ENCODE results near the gene MED13L. TPM values are rescaled to one million over a fixed set of nuclear protein-coding genes. Genes with fewer than 3 reads are reported as not detected.

Gene MED13L
- total and polyA plus RNA-seq, 4 donors, result 7.9 to 94.0 (median 37.7) TPM

DNA sequence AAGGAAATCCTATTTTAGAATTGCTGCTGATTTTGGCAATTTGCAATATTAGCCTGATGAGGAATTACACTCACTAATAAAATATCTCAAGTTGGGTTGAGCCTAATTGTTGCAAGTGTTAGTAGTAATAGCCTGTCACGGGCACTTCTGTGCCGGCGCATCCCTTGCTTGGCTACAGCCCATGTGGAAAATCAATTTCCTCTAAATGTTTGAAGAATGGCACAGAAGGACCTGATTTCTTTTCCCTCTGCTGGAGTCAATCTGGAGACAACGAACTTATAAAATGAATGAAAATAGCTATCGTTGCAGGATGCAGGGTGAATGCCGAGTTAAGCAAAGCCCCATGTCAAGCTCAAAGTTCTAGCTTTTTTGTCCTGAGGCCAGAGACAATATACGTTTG is 31.2 kb upstream of the MED13L start:
- no peak overlapping the region for H3K27ac ChIP-seq (ENCODE audit: low read depth in 1 of 2, low read length in 2 of 2)
- no peaks in the 10 kb centered on the region for H3K9me3 ChIP-seq (ENCODE audit: control insufficient read depth in 4 of 4, low read length in 3 of 4)
- DNase-seq (ENCODE audit: low spot score), result no peak
- WGBS, result 47% methylated on average over 7 of the region's 7 CpGs
- H3K9ac ChIP-seq (ENCODE audit: low read depth in 1 of 2, low read length in 2 of 2), result no peak overlapping the region
- TF ChIP-seq HNF4A (conservative IDR thresholded peaks at IDR 0.05) (peak in 1 of 2 donors; percentile 28), EGR1 (IDR thresholded peaks at IDR 0.05; ENCODE audit: low read depth in 2 of 2) (no peak), FOXA1 (IDR thresholded peaks at IDR 0.05) (no peak)
- TF ChIP-seq, protein P1, sequence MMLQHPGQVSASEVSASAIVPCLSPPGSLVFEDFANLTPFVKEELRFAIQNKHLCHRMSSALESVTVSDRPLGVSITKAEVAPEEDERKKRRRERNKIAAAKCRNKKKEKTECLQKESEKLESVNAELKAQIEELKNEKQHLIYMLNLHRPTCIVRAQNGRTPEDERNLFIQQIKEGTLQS (IDR thresholded peaks at IDR 0.05), result no peak
- H3K36me3 ChIP-seq (ENCODE audit: control insufficient read depth in 4 of 4, insufficient read depth in 3 of 4, low read depth in 1 of 4, low read length in 3 of 4), result no peaks in the 10 kb centered on the region
- H3K4me1 ChIP-seq (ENCODE audit: control insufficient read depth in 4 of 4, insufficient read depth in 4 of 4, low read length in 3 of 4), result peaks cover 2 to 16% (median 8%) of the 10 kb centered on the region in 4 donors
- H3K27me3 ChIP-seq (ENCODE audit: control insufficient read depth in 4 of 4, insufficient read depth in 4 of 4, low read length in 3 of 4), result no peaks in the 10 kb centered on the region
- no peak overlapping the region for H3K4me3 ChIP-seq (ENCODE audit: low read depth in 1 of 3, low read length in 3 of 3)

DNA sequence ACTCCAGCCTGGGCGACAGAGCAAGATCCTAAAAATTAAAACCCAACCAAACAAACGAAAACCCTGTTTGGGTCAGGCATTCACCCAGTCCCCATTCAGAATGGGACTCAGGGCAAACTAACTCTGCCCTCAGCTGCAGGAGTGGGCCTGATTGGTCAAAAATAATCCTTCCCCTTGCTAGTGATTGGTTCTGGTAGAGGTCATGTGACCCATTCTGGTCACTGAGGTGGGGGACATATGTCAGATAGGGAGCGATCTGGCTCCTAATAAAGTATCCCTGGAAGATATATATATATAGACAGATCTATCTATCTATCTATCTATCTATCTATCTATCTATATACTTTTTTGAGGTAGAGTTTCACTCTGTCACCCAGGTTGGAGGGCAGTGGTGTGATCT is 29.5 kb upstream of the MED13L start:
- Histone ChIP-seq H3K9me3 (ENCODE audit: control insufficient read depth in 4 of 4, low read length in 3 of 4) (no peaks in the 10 kb centered on the region), H3K4me3 (ENCODE audit: low read depth in 1 of 3, low read length in 3 of 3) (no peak overlapping the region), H3K9ac (ENCODE audit: low read depth in 1 of 2, low read length in 2 of 2) (no peak overlapping the region), H3K27ac (ENCODE audit: low read depth in 1 of 2, low read length in 2 of 2) (no peak overlapping the region), H3K4me1 (ENCODE audit: control insufficient read depth in 4 of 4, insufficient read depth in 4 of 4, low read length in 3 of 4) (peaks cover 2 to 18% (median 9%) of the 10 kb centered on the region in 4 donors), H3K27me3 (ENCODE audit: control insufficient read depth in 4 of 4, insufficient read depth in 4 of 4, low read length in 3 of 4) (no peaks in the 10 kb centered on the region), H3K36me3 (ENCODE audit: control insufficient read depth in 4 of 4, insufficient read depth in 3 of 4, low read depth in 1 of 4, low read length in 3 of 4) (no peaks in the 10 kb centered on the region)
- WGBS, result 95% methylated on average over 3 of the region's 3 CpGs
- no peak for DNase-seq (ENCODE audit: low spot score)
- no peak for TF ChIP-seq GABPA (IDR thresholded peaks at IDR 0.05 in 1 of 2, conservative IDR thresholded peaks at IDR 0.05 in 1 of 2)
- no peak for TF ChIP-seq NR2F2 (IDR thresholded peaks at IDR 0.05)
- TF ChIP-seq HNF4A (conservative IDR thresholded peaks at IDR 0.05), result no peak
- TF ChIP-seq, protein P2, sequence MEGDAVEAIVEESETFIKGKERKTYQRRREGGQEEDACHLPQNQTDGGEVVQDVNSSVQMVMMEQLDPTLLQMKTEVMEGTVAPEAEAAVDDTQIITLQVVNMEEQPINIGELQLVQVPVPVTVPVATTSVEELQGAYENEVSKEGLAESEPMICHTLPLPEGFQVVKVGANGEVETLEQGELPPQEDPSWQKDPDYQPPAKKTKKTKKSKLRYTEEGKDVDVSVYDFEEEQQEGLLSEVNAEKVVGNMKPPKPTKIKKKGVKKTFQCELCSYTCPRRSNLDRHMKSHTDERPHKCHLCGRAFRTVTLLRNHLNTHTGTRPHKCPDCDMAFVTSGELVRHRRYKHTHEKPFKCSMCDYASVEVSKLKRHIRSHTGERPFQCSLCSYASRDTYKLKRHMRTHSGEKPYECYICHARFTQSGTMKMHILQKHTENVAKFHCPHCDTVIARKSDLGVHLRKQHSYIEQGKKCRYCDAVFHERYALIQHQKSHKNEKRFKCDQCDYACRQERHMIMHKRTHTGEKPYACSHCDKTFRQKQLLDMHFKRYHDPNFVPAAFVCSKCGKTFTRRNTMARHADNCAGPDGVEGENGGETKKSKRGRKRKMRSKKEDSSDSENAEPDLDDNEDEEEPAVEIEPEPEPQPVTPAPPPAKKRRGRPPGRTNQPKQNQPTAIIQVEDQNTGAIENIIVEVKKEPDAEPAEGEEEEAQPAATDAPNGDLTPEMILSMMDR (IDR thresholded peaks at IDR 0.05; ENCODE audit: low read depth, low read length, missing input control), result no peak
- no peak for TF ChIP-seq HNF4G (IDR thresholded peaks at IDR 0.05)
- no peak for TF ChIP-seq SP1 (IDR thresholded peaks at IDR 0.05)
- no peak for TF ChIP-seq RAD21 (IDR thresholded peaks at IDR 0.05)
- TF ChIP-seq FOXA2 (IDR thresholded peaks at IDR 0.05), result no peak
- TF ChIP-seq, protein P3, sequence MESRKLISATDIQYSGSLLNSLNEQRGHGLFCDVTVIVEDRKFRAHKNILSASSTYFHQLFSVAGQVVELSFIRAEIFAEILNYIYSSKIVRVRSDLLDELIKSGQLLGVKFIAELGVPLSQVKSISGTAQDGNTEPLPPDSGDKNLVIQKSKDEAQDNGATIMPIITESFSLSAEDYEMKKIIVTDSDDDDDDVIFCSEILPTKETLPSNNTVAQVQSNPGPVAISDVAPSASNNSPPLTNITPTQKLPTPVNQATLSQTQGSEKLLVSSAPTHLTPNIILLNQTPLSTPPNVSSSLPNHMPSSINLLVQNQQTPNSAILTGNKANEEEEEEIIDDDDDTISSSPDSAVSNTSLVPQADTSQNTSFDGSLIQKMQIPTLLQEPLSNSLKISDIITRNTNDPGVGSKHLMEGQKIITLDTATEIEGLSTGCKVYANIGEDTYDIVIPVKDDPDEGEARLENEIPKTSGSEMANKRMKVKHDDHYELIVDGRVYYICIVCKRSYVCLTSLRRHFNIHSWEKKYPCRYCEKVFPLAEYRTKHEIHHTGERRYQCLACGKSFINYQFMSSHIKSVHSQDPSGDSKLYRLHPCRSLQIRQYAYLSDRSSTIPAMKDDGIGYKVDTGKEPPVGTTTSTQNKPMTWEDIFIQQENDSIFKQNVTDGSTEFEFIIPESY (IDR thresholded peaks at IDR 0.05), result no peak
- TF ChIP-seq, protein P4, sequence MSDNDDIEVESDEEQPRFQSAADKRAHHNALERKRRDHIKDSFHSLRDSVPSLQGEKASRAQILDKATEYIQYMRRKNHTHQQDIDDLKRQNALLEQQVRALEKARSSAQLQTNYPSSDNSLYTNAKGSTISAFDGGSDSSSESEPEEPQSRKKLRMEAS (IDR thresholded peaks at IDR 0.05), result no peak
- TF ChIP-seq, protein P1 (IDR thresholded peaks at IDR 0.05), result no peak
- no peak for TF ChIP-seq TAF1 (conservative IDR thresholded peaks at IDR 0.05)
- TF ChIP-seq, protein P5, sequence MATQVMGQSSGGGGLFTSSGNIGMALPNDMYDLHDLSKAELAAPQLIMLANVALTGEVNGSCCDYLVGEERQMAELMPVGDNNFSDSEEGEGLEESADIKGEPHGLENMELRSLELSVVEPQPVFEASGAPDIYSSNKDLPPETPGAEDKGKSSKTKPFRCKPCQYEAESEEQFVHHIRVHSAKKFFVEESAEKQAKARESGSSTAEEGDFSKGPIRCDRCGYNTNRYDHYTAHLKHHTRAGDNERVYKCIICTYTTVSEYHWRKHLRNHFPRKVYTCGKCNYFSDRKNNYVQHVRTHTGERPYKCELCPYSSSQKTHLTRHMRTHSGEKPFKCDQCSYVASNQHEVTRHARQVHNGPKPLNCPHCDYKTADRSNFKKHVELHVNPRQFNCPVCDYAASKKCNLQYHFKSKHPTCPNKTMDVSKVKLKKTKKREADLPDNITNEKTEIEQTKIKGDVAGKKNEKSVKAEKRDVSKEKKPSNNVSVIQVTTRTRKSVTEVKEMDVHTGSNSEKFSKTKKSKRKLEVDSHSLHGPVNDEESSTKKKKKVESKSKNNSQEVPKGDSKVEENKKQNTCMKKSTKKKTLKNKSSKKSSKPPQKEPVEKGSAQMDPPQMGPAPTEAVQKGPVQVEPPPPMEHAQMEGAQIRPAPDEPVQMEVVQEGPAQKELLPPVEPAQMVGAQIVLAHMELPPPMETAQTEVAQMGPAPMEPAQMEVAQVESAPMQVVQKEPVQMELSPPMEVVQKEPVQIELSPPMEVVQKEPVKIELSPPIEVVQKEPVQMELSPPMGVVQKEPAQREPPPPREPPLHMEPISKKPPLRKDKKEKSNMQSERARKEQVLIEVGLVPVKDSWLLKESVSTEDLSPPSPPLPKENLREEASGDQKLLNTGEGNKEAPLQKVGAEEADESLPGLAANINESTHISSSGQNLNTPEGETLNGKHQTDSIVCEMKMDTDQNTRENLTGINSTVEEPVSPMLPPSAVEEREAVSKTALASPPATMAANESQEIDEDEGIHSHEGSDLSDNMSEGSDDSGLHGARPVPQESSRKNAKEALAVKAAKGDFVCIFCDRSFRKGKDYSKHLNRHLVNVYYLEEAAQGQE (IDR thresholded peaks at IDR 0.05), result no peak
- TF ChIP-seq EGR1 (IDR thresholded peaks at IDR 0.05; ENCODE audit: low read depth in 2 of 2), result no peak
- TF ChIP-seq RXRA (IDR thresholded peaks at IDR 0.05), result no peak
- no peak for TF ChIP-seq FOXA1 (IDR thresholded peaks at IDR 0.05)
- no peak for TF ChIP-seq YY1 (IDR thresholded peaks at IDR 0.05)
- no peak for TF ChIP-seq JUND (IDR thresholded peaks at IDR 0.05)
